GM18907 (cell line): Measurements from ENCODE around the gene KCTD2.

Experiments used
- ATAC-seq: cut with Tn5 transposase; IDR thresholded peaks from one replicate; pipeline ENCODE4 v1.9.1; 2021; ENCODE audit warnings: mild to moderate bottlenecking, moderate library complexity; ENCODE audit not compliant: unreplicated experiment

KCTD2 gene

GRCh38 chr17:75094871-75095399 lies 47.9 kb downstream of the KCTD2 start:
- no peak for ATAC-seq

GRCh38 chr17:75096082-75096625 lies 49.1 kb downstream of the KCTD2 start:
- ATAC-seq = no peak

- ATAC-seq = no peak
Observed at GRCh38 chr17:75097865-75098264, 50.8 kb downstream of the KCTD2 start.

GRCh38 chr17:75098861-75099260 lies 51.8 kb downstream of the KCTD2 start:
- ATAC-seq = no peak

GRCh38 chr17:75099881-75100595 lies 53.0 kb downstream of the KCTD2 start:
- ATAC-seq = no peak

GRCh38 chr17:75102385-75102821 lies 55.4 kb downstream of the KCTD2 start:
- ATAC-seq = no peak

GRCh38 chr17:75103601-75104554 lies 56.9 kb downstream of the KCTD2 start:
- no peak for ATAC-seq

- ATAC-seq = no peak
Observed at GRCh38 chr17:75105126-75106080, 58.4 kb downstream of the KCTD2 start.

GRCh38 chr17:75108193-75108592 lies 61.2 kb downstream of the KCTD2 start:
- ATAC-seq = no peak

- no peak for ATAC-seq
Observed at GRCh38 chr17:75109046-75109406, 62.0 kb downstream of the KCTD2 start.

GRCh38 chr17:75109407-75110233 lies 62.6 kb downstream of the KCTD2 start, which contains the start of gene ARMC7:
ARMC7 (plus strand) TSS chr17:75109969; CDS start chr17:75110289, 320 bp downstream.
- peak; percentile 55 for ATAC-seq

- ATAC-seq = no peak
Observed at GRCh38 chr17:75110234-75110937, 63.4 kb downstream of the KCTD2 start.

GRCh38 chr17:75111777-75112335 lies 64.8 kb downstream of the KCTD2 start:
- ATAC-seq = no peak

GRCh38 chr17:75113798-75114551 lies 67.0 kb downstream of the KCTD2 start:
- no peak for ATAC-seq

GRCh38 chr17:75114552-75115314 lies 67.7 kb downstream of the KCTD2 start:
- no peak for ATAC-seq
